ENCODE results near the gene RFC4.

GRCh38 chr3:186759231-186759930, 46.9 kb downstream of the RFC4 start:
- TF ChIP-seq, protein P1, sequence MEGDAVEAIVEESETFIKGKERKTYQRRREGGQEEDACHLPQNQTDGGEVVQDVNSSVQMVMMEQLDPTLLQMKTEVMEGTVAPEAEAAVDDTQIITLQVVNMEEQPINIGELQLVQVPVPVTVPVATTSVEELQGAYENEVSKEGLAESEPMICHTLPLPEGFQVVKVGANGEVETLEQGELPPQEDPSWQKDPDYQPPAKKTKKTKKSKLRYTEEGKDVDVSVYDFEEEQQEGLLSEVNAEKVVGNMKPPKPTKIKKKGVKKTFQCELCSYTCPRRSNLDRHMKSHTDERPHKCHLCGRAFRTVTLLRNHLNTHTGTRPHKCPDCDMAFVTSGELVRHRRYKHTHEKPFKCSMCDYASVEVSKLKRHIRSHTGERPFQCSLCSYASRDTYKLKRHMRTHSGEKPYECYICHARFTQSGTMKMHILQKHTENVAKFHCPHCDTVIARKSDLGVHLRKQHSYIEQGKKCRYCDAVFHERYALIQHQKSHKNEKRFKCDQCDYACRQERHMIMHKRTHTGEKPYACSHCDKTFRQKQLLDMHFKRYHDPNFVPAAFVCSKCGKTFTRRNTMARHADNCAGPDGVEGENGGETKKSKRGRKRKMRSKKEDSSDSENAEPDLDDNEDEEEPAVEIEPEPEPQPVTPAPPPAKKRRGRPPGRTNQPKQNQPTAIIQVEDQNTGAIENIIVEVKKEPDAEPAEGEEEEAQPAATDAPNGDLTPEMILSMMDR (IDR thresholded peaks at IDR 0.05; ENCODE audit: insufficient read depth, low read depth, low read length) = no peak
- no peak for TF ChIP-seq EZH2 (IDR thresholded peaks at IDR 0.05; ENCODE audit: insufficient read depth, low read length)

Measured in astrocyte (in vitro differentiated cells and primary cell).